Hepatocyte (in vitro differentiated cells): ENCODE results near the gene PABPC3.

Experiments used
- CTCF ChIP-seq: fragments of 200-600 bp; sonication (generic); IDR thresholded peaks from 2 replicates; pipeline ENCODE4 v1.5.1; 2016; ENCODE audit warnings: antibody characterized with exemption, mild to moderate bottlenecking; ENCODE audit not compliant: poor library complexity
- EZH2 ChIP-seq: fragments of 200-600 bp; sonication (generic); IDR thresholded peaks from 2 replicates; pipeline ENCODE4 v1.6.1; 2016; ENCODE audit warnings: antibody characterized with exemption, mild to moderate bottlenecking, borderline replicate concordance

GRCh38 chr13:25080773-25081172 lies 15.2 kb upstream of the PABPC3 start:
- TF ChIP-seq CTCF: no peak
- TF ChIP-seq EZH2: no peak
